SK-N-MC (cell line): ENCODE measurements around the gene LAMC3.

Source experiments
- EZH2 ChIP-seq: fragments of 200-600 bp; sonication (generic); IDR thresholded peaks from one replicate; pipeline ENCODE4 v1.6.1; 2017; ENCODE audit warnings: antibody characterized with exemption
- POLR2AphosphoS5 ChIP-seq: IDR thresholded peaks from 2 replicates; pipeline ENCODE4 v1.6.1; 2012; ENCODE audit warnings: mild to moderate bottlenecking, low read depth, low read length, borderline replicate concordance

- TF ChIP-seq EZH2, result no peak
- TF ChIP-seq POLR2AphosphoS5, result no peak
Measured at GRCh38 chr9:131140550-131140949, 131.6 kb downstream of the LAMC3 start.
